Measurements from ENCODE around the gene PFDN1.

The PFDN1 gene

DNA sequence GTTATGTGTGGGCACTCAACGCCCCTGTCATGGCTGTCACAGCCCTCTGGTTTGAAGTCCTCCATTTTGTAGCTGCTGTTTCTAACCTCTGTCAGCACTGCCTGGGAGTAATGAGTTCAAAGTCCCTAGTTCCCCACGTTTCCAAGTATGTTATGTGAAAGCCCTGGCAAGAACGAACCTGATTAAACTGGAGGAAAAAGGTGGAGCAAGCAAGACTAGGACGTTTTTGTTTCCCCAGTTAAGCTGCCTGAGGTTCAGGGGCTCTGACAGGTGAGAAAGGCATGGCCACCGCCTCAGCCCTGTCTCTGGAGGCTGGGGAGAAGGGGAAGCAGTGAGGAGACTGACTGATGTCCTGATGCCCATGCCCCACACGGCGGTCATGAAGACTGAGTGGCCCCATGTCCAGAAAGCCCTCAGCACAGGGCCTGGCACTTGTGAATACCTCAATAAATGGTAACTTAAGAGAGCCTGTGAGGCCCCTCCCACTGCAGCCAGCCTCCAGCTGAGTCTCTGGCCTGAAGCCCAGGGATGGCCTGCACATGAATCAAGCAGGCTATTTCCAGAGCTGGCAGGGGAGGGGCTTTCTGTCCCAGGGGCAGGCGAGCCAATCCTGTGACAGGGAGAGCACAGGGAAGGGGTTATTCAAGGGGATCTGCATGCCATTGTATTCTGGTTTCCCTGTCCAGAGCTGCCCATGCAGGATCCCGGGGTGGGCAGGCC, 61.8 kb downstream of the PFDN1 start:
- DNase-seq: peak in 53 of 56 donors; percentile 51 to 96 (median 86)

DNA sequence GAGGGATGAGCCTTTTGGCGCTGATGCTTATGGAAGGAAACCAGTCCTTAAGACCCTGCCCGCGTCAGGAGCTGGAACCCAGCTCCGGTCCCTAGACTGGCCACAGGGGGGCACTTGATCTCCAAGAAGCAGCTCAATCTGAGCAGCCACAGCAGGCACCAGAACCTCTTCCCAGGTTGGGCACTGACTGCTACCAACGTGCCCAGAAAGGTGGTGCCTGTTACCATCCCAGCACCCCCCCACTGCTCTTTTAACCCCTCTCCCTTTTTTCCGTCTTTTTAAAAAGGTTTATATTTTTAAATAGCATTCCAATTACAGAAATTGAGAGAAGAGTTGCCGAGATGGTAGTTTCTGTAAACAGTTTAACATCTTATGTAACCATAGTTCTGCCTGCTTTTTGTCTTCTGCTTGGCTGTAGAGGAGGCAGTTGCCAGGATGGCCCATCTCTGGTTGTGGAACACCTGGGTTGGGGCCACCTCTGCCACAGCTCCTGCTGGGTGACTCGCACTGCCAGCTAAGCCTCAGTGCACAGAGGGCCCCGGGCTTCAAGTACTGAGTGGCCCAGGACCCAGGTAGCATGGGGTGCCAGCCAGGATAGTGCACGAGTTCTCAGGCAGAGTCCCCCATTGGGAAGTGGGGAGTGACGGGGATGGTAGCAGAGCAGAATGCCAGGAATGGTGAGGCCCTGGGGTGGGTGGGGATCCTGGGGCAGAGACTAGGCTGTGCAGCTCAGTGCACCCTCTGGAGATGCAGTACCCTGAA, 62.8 kb downstream of the PFDN1 start:
- DNase-seq: peak in 41 of 56 donors; percentile 8 to 73 (median 38)

DNA sequence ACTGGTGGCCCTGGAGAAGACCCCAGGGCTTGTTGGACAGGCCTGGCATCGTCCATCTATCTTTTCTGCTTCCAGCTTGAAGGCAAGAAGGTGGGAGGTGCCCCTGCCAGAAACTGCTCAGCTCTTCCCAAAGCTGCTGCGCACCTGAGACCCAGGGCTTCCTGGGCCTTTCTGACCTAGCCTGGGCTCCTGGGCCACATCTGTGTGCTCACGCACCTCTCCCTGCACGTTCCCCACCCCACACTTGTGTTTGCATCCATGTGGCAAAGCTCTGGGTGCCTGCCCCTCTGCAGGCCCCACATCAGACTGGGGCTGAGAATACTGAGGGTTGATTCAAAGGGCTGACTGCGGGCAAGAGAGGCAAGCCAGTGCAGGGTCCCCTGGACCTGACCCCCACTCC, 63.4 kb downstream of the PFDN1 start:
- no peak for DNase-seq

DNA sequence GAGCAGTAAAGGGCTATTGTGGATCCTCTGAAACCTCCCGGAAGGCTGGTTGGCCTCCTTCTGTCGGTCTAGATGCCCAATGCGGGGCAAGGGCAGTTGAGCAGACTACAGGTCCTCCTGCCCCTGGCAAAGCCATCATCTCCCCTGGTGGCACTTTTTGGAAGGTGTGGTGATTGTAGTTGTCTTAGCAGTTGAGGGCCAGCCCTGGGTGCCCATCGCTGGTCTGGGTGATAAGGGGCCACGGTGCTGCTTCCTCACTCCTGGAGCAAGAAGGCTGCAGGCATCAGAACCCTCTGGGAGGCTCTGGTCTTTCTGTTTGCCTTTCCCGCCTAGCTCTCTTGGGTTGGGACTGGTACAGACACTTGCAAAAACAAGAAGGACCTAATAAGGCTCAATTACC, 64.1 kb downstream of the PFDN1 start:
- no peak for DNase-seq

DNA sequence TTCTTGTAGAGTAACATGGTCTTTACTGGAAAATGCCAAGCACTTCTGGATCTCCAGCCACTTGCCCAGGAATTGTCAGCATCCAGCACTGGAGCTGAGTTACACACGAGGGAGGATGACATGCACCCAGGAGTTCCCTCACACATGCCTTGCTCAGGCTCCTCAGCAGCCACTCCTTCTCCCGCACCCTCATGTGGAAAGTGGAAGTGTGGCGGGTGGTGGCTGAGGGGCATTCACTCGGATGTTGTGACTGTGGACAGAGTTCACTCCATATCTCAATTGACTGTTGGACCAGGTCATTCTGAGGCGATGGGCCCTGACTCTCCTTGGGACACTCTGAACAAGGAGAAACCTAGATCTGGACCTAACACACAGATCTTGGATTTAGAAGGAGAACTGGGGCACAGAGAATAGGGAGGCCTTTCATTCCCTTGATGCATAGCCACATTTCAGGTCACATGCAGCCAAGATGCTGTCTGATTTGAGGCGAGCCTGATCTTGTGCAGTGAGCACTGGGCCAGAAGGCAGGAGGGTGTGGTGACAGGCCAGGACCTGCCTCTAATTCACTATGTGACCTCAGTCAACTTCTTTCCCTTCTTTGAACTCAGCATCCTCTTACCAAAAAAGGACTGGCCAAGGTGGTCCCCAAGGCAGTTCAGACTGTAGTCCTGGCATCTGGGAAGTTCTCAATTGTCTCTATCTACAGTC, 65.9 kb downstream of the PFDN1 start:
- no peak for DNase-seq

DNA sequence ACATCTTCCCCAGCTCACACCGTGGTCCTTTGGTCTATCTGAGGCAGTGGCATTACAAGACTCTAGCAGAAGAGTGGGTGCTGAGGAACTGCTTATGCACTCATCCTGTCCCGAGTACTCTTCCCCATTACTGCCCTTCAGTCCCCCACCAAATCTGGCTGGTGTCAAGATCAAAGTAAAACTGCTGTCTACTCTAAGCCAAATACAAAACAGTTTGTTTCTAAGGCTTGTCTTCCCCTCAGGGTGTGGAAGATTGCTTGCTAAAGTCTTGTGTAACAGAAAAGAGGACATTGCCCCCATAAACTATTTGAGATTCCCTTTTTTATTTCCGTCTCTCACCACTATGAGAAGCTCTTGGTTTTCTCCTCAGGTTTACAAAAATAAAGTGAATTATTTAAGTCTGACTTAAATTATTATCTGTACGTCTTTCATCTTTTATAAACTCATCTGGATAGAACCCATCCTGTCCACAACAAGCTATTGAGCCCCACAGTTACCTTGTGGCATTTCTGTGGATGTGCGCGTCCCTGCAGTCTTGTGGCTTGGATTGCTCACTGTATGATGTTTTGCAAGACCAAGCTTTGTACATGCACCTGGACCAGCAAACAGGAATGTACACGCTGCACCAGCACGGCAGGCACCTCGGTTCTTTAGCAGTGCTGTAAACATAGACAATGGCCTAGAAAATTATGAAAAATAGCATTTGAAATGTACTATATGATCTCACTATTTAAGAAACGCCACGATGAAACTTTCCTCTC, 66.9 kb downstream of the PFDN1 start:
- DNase-seq: no peak

DNA sequence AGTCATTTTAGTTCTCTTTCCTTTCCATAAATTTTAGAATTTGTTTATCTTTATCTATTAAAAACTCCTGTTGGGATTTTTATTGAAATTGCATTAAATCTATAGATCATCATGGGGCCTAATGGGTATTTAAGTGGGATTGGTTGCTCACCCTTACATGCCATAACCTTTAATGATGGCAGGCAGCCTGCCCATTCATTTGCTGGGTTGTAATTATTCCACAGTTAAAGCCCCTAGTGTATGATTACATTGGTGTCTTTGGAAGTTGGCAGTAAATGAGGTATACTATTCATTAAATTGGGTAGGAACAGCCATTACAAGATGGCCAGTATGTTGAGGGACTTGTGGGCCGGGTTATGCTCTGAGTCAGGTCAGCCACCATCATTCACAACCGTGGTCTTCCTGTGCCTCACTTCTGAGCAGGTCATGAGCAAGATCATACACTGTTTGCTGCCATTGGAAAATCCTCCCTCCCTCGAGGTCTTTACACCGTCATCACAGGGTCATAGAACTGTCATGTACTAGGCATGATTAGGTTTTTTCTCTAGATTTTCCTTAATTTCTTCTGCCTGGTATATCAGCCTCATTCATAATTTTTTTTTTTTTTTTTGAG, 68.4 kb downstream of the PFDN1 start:
- DNase-seq: no peak

DNA sequence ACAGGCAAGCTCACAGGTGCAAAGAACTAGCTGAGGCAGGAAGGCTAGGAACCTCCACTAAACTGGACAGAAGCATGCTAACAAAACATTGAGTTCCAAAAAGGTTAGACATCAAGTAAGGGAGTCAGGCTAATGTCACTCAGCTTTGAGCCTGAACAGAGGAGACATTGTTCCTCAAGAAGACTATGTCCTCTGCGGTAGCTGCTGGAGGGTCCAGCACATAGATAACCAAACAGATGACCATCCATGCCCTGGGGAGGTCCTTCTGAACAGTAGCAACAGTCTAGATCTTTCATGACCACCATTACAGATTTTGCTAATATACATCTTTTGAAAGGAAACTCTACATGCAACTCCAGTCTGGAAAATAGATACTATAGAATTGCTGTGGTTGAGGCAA, 70.2 kb downstream of the PFDN1 start:
- no peak for DNase-seq

DNA sequence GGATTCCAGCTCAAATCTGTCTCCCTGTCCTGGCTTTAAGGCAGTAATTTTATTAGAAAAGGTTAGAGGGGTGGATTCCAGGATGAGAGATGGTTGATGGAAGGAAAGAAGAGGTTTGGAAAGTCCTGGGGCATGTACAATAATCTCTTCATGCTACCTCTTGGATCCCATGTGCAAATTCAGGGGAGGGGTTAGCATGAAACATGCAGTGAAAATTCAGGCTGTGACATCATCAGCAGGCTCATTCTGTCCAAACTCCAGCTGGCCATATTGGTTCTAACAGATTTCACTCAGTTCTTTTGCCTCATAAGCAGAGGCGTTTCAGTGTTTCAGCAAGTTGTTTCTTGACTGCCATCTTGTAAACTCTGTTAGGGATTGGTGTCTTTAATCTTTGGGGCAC, 72.5 kb downstream of the PFDN1 start:
- no peak for DNase-seq

DNA sequence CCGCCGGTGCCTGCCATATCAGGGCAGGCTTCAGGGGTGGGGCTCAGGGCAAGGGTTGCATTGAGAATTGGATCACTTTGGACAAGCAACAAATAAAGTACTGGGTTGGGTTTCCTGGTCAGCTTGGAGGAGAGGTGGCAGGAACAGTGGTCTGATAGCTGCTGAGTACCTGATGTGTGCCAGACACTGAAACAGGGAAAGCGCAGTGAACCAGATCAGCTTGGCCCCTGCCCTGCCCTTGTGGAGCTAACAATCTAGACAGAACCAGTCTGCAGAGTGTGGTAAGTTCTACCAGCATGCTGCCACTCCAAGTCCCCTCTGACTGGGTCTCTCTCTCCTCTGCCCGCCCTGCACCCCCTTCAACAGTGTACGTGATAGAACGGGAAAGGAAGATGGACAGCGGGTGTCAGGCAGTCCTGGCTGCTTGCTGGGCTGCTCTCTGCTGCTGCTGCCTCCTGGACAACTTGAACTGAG, 74.5 kb downstream of the PFDN1 start:
- no peak for DNase-seq

DNA sequence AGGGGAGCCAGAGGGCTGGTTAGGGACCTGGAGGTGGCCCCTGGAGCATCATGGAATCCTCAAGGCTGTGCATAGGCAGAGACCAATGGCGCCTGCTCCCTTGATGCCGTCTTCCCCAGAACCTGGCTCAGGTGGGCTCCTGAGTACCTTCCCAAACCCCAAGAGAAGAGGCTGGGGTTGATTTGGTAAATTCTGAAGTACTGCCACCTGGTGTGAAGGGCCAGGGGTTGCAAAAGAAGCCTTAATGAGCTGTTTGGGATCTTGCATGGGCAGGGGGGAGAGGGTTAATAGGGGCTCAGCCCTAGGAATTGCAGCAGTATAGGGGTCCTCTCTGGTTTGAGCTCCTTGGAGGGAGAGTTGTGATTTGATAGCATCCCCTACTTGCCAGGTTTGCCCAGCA, 75.9 kb downstream of the PFDN1 start:
- DNase-seq: no peak

DNA sequence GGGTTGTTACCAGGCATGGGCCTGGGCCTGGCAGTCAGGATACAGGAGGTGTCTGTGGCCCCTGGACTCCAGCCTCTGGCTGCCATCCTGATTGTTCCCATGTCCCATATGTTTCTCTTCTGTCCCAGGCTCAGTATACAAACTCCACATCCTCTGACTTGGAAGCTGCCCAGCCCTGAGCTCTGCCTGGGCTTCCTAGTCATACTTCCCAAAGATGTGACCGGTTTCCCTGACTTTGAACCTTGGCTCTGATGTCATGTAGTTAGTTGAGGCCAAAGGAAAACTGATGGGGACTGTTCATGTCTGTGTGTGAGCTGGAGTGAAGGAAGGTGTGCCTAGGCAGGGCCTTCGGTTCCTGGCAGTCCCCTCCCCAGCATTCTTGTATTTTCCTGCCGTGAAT, 77.5 kb downstream of the PFDN1 start:
- no peak for DNase-seq

DNA sequence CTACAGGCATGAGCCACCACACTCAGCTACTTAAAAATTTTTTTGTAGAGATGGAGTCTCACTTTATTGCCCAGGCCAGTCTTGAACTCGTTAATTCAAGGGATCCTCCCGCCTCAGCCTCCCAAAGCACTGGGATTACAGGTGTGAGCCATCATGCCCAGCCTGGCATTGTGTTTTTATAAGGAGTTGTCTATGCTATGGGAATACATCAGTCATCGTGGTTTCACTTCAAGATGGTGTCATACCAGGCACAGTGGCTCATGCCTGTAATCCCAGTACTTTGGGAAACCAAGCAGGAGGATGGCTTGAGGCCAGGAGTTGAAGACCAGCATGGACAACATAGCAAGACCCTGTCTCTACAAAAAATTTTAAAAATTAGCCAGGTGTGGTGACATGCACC, 78.2 kb downstream of the PFDN1 start:
- no peak for DNase-seq

DNA sequence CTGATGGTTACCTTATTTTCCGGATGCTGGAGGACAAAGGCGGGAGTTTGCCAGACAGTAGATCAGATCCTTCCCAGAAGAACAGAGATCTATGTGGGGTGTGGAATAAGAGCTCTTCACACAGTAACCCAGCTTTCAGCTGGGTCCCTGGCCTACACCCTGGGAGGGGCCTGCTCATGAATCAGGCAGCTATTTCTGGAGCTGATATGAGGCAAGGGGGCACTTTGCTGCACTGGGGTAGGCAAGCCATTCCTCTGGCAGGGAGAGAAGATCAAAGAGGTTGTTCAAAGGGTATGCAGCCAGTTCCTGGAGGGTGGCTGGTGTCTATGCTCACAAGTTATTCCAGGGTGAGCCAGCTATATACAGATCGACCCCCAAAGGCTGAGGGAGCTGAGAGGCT, 79.3 kb downstream of the PFDN1 start:
- DNase-seq: no peak

DNA sequence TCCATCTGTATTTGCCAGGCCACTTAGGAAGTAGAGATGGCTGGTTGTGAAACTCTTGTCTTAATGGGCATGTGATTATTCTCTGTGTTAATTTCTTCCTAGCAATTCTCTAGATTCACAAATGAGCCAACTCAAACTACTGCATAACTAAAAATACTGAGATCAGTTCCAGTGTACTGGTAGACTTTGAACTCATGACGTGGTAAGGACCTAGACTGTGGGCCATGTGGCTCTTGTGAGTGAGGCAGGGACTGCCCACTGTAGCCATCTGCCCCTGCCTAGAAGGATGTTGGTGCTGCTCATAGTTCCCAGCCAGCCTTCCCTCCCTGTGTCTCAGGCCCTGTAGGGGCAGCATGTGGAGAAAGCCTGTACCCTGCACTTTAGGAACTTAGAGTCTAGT, 80.5 kb downstream of the PFDN1 start:
- DNase-seq: no peak

DNA sequence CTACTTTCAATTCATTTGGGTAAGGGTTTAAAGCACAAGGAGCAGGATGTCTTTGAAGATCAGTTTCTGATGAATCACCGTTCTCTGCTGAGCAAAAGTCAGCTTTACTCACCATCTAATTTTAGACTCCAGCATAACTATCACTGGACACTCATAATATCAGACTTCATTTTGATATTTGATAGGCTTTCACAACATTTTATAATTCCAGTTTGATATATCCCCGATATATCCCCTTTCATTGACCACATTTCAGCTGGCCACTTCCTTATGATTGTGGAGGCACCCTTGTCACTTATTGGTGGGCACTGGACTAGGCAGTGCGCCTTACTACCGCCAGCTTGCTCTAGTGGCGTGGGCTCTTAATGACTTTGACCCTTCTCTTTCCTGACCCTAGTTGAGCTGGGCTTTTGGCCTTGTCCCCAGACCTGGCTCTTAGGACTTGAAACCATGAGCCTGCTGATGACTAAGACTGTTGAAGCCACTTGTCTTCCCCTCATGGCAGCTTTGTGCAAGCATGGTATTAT, 81.1 kb downstream of the PFDN1 start:
- DNase-seq: no peak

DNA sequence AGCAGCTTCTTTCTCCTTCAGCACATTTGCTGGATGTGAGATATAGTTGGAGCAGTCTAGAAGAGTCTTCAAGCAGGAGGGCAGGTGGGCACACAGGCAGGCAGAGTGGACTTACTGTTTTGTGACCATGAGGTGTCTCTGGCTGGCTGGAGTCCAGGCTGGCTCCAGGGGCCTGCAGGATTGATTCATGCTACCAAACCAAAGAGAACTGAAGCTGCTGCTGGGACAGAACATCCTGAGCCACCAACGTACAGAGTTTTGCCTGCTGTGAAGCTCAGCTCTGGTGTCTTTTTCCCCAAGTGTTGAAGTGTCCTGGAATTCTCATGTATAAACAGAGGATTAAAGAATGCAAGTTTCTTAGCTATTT, 82.2 kb downstream of the PFDN1 start:
- no peak for DNase-seq

DNA sequence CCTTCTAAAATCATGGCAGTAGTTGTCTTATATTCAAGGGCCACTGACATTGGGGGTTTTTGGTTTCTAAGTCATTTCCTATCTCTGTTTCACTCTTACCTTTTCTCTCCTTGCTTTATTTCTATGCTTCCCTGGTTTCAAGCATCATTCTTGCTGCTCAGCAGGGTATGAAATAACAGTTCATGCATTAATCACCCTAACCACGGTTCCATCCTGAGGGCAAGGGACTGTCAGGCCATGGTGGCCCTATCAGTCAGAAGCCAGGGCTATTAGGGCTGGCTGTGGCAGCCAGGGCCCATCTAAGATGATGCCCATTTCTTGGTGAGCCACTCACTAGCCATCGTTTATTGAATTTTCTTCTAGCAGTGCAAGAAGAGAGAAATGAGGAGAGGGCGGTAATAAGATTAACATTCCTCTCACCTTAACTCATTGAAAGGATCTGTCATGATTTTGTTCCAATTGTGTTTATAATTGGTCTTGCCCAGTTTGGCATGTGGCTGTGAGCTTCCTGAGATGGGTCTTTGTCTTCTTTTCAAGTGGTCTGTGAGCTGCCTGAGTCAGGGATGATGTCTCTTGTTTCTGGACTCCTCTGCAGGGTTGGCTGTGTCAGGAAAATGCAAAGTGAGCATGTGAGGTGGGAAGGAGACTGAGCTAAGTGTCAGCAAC, 82.7 kb downstream of the PFDN1 start:
- DNase-seq: no peak

DNA sequence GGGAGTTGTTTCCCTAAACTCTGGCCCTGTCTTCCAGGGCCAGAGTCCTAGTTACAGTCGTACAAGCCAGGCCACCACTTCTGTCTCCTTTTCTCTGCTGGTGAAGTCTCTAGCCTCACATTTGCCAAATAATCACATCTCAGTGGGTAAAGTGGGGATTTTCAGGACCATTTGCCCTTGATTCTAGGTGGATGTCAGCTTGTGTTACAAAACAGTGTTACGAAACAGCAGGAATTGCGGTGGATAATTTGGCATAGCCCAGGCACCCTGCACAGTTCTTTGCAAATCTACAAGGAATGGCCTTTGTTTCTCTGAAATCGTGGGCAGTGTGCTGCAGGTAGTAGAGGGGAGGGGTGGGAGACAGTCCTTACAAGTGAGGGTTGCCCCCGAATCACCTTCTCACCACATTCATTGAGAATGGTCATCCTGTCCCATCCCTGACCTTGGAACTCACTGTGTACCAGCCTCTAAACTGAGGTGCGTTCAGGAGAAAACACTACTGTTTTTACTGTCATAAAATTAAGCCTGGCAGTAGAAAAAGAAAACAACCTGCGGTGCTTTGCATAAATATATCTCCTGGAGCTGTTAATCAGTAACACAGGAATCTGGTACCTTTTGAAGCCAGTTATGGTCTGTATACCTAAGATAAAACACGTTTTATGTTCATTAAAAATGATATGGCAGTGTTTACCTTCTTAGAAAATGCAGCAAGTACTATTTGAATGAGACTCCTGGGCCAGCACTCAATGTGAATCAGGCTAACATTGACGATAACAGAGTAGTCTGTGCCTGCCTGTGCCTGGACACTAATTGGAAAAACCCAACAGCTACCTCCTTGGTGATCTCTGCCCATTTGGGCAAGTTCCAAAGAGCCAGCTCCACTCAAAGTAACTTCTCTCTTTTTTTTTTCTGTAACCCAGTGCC, 83.6 kb downstream of the PFDN1 start:
- DNase-seq: peak in 1 of 56 donors; percentile 8
